Dedifferentiated amniotic fluid mesenchymal stem cell (primary cell): ENCODE results near the gene PRKCZ.

Source experiments
- DNase-seq: peaks from one replicate; pipeline ENCODE4 v3.0.0-alpha.2; 2016; ENCODE audit errors: extremely low spot score

PRKCZ gene

DNA sequence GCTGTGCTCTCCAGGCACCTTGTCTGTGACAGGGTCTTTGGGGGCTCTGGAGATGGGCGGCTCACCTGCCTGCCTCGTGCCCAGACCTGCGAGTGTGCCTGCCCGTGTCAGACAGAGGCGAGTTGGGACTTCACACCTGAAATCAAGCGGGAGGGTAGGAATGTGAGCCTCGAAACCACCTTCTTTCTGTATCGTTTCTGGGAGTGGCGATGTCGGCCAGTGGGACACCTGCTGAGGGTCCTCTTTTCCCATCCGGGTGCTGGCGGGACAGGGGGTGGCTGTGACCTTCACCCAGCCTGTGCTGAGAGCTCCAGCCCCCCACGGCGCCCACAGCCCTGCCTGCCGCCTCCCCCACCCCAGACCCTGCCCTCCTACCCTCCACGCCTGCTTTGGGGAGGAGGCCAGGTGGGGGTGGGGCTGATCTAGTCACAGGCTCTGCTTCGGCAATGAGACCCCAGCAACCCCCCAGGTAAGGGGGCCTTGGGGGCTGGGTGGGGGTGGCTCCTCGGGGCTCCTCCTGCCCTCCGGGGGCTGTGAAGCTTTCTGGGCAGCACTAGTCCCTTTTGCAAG lies 160.0 kb downstream of the PRKCZ start:
- no peak for DNase-seq

DNA sequence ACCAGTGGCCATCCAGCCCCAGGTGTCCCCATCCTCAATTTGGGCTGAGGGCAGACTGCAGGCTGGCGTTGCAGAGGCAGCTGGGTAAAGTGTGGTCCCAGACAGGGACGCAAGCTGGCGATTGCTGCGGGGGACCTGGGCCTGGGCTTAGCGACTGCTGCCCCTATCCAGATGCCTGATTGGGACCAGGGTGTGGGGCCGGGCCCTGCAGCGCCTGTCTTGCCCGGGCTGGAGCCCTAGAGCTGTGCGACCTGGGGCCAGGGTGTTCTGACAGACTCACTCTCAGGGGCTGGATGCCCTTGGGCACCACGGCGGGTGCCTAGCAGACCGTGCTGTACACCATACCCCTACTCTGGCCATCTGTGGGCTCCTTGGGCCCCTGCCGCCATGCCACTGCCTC lies 160.6 kb downstream of the PRKCZ start:
- DNase-seq = no peak

DNA sequence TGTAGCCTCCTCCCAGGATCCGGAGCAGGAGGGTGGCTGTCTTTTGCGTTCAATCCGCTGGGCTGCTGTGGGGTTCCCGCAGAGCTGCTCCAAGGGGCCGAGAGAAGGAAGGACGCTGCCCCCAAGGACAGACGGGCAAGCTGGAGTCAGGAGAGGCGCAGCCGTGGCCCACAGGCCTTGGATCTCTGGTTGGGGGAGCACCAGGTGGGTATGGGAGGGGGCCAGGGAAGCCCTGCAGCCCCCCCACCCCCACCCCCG lies 162.0 kb downstream of the PRKCZ start:
- no peak for DNase-seq

- peak; percentile 97 for DNase-seq
These were observed 162.6 kb downstream of the PRKCZ start for GRCh38 chr1:2212532-2213491.

- DNase-seq = peak; percentile 60
These were observed 163.6 kb downstream of the PRKCZ start for GRCh38 chr1:2213576-2214505.

DNA sequence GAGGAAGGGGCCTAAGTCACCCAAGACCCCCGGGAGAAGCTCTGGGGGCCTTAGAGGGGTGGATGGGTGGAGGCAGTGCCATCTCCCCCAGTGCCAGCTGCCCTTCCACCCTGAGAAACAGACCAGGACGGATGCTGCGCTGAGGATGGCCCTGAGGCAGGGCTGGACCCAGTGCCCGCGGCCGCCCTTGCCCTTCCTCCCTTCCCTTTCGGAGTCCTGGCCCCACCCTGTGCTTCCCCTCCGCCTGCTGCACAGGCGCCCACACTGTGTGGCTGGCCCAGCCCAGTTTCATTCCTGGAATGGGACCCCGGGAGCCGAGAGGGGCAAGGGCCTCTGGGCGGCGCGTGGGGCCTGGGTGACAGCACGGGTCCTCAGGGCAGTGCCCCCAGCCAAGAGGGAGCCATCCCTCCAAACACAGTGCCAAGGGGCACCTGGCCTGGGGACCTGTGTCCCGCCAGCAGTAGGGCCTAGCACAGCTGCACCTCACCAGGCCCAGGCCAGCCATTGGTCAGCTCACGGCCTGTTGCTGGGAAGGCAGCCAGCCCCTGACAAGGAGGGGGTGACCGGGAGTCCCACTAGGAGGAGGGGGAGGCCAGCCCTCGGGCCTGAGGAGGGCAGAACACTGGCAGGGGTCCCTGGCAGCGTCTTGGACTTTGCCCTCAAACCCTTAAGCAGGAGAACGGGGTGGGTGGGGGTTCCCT lies 164.5 kb downstream of the PRKCZ start:
- no peak for DNase-seq

DNA sequence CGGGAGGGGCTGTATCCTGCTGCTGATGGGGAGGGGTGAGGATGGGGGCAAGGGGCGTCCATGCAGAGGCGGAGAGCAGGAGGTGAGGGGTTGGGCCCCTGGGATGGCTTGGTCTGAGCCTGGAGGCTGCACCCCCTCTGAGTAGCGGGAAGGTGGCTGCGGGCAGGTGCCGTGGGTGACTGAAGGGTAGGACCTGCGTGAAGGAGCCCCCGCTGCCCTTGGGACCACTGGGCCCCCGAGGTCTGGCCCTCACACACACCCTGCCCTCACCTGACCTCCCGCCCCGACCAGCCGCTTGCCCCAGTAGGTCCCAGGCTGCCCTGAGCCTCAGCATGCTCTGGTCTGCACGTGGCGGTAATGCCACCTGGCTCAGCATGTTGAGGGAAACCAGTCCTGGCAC lies 165.1 kb downstream of the PRKCZ start:
- no peak for DNase-seq

GRCh38 chr1:2215909-2216766 lies 165.9 kb downstream of the PRKCZ start:
- no peak for DNase-seq

GRCh38 chr1:2216767-2217058 lies 166.5 kb downstream of the PRKCZ start:
- no peak for DNase-seq

DNA sequence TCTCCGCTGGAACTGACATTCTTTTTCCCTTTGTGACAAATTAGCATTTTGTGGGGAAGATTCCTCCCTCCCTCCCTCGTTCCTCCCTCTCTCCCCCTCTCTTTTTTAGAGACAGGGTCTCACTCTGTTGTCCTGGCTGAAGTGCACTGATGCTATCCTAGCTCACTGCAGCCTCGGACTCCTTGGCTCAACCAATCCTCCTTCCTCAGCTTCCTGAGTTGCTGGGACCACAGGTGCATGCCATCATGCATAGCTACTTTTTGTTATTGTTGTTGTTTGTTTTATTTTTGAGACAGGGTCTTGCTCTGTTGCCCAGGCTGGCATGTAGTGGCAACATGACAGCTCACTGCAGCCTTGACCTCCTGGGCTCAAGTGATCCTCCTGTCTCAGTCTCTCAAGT lies 171.1 kb downstream of the PRKCZ start:
- no peak for DNase-seq

DNA sequence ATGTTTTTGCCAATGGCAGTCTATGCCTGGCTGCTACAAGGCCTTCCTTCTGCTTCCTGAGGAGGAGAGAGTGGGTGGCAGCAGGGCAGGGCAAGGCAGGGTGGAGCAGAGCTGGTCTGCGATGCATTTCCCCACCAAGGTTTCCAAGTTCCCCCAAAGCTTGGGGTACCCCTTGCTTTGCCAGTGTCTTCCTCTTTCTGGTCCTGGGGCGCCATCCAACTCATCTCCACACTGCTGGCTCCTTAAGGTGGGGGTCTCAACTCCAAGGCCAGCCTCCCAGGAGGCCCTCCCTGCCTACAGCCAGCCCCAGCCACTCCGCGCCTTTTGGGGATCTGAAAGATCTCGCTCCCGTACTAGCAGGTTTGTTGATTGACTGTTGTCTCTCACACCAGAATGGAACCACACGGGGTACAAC lies 174.0 kb downstream of the PRKCZ start:
- no peak for DNase-seq

GRCh38 chr1:2224631-2225428 lies 174.6 kb downstream of the PRKCZ start:
- no peak for DNase-seq

DNA sequence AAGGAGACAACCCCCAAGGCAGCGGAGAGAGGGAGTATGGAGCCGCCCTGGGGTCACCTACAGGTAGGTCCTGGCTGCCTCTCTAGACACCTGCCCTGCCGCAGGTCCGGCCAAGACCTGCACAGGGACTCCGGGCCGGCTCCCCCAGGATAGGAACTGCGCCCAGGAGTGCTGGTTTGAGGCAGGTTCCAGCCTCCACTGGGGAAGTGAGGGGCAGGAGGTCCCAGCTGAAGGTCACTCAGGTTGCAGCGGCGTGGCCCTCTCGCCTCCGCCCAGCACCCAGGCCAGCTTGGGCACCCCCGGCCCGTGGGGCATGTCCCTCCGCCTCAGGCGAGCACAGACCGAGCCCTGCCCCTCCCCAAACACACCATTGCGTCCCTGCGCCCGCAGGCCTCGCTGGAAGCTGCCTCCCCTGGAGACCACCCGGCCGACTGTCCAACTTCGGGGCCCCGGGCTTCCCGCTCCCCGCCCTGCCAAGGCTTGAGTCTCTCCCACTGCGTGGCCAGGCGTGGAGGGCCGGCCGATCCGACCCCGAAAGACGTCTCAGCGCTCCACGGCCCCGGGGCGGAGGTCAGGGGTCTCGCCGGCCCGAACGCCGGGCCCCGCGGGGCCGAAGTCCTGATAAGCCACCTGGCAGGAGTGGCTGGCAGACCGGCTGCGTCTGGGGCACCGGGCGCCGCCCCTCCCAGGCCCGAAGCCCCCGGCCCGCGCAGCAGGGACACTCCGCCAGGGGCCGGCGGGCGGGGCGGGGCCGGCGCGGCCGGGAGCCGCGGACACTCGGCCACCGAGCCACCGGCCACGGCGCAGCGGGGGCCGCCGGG lies 176.5 kb downstream of the PRKCZ start:
- DNase-seq = no peak

- DNase-seq = peak; percentile 96
These were observed 177.3 kb downstream of the PRKCZ start for GRCh38 chr1:2227346-2228156.

- no peak for DNase-seq
These were observed 178.0 kb downstream of the PRKCZ start, which contains the start of gene SKI for GRCh38 chr1:2228157-2228594. Gene SKI, plus strand, starts transcription at chr1:2228319. Its CDS starts 448 bp downstream, at chr1:2228767.

DNA sequence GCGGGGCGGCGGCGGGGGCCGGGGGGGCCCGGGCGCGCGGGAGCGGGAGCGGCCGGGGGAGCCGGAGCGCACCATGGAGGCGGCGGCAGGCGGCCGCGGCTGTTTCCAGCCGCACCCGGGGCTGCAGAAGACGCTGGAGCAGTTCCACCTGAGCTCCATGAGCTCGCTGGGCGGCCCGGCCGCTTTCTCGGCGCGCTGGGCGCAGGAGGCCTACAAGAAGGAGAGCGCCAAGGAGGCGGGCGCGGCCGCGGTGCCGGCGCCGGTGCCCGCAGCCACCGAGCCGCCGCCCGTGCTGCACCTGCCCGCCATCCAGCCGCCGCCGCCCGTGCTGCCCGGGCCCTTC lies 178.5 kb downstream of the PRKCZ start:
- DNase-seq = no peak

DNA sequence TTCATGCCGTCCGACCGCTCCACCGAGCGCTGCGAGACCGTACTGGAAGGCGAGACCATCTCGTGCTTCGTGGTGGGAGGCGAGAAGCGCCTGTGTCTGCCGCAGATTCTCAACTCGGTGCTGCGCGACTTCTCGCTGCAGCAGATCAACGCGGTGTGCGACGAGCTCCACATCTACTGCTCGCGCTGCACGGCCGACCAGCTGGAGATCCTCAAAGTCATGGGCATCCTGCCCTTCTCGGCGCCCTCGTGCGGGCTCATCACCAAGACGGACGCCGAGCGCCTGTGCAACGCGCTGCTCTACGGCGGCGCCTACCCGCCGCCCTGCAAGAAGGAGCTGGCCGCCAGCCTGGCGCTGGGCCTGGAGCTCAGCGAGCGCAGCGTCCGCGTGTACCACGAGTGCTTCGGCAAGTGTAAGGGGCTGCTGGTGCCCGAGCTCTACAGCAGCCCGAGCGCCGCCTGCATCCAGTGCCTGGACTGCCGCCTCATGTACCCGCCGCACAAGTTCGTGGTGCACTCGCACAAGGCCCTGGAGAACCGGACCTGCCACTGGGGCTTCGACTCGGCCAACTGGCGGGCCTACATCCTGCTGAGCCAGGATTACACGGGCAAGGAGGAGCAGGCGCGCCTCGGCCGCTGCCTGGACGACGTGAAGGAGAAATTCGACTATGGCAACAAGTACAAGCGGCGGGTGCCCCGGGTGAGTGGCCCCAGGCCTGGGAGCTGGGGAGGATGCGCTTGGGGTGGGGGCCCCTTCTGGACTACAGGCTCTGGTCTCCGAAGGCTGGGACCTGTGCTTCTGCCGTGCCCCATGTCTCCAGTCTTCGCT lies 179.0 kb downstream of the PRKCZ start:
- DNase-seq = peak; percentile 52
